GM21825 (cell line): ENCODE data around the gene IL10RA.
A peak's percentile ranks its signal among the peaks of the same experiment; 100 is the strongest.

Experiments used
- ATAC-seq: cut with Tn5 transposase; IDR thresholded peaks from one replicate; pipeline ENCODE4 v1.9.1; 2021; ENCODE audit warnings: mild to moderate bottlenecking, moderate library complexity; ENCODE audit not compliant: unreplicated experiment

The IL10RA gene

DNA sequence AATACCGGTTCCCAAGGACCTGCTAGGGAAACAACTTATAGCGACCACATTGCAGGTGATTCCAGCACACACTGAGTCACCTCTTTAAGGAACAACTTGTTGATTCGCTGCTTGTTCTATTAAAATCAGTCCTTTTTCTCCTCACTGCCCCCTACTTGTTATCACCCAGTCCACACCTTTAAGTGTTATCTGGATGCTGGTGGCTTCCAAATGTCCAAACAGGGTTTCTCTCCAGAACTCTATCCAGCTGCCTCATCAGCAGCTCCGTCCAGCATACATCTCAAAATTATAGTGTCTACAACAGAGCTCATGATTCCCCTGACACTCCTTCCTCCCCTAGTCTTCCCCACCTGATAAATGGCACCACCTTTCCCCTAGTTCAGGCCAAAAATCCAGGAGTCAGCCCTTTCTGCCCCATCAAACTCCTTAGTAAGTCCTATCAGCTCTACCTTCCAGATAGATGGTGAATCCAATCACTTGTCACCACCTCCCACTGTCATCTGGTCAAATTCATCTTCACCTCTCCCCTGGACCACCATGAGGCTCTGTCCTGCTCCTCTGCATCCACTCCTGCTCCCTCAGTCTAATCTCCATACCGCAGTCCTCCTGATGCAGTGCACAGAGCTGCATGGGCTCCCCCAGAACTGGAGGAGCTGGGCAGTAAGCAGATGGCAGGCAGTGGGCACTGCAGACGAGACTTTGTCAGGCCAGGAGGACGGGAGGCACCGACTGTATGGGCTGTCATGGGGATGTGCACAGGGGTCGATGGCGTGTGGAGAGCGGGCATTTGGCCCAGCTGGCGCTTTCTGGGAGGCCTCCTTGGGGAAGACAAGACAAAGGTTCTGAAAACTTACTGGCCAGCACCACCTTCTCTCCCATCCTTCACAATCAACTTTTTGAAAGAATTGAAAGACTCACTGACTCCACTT lies 19.3 kb downstream of the IL10RA start:
- no peak for ATAC-seq

- ATAC-seq: no peak
Measured at GRCh38 chr11:118006153-118006534, 19.9 kb downstream of the IL10RA start.

DNA sequence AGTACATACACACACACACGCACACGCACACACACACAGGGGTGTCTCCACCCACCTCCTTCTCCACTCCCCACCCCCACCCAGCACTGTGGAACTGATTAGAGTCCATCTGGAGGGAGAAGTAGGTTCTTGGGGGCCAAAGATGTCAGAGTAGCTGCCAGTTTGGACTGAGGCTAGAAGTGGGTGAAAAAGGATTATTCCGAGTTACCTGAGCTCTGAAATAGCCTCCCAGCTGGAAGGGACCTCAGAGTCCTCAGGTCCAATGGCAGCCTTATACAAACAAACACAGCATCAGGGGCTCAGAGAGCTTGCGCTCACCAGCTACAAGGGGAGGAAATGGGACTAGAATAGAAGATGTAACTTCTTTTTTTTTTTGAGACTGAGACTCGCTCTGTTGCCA lies 20.8 kb downstream of the IL10RA start:
- ATAC-seq: no peak

GRCh38 chr11:118007563-118008270 lies 21.5 kb downstream of the IL10RA start:
- peak; percentile 33 for ATAC-seq

DNA sequence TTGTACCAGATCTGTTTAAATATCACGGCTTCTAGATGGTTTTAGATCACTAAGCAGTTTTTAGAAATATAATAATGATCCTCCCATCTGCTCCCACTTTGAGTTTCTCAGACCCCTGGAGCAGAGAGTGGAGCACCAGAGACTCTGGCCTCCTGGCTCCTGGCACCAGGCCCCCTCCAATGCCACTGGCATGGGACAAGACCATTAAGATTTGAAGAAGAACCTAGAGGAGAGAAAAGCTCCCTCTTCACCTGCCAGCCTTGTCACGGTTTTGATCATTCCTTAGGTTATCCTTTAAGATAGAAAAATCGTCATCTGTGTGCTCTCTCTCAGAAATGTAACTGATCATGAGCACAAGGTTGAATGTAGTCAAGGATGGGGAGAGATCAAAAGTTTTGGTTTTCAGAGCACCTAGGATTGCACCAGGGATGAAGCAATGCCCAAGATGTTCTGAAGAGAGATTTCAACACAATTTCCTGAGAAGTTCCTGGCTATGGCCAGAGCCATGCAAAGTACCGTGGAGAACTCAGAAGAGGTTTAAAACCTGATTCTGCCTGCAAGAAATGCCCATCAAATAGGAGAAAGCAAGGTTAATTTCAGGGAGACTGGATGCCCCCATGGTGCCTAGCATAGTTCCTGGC lies 22.2 kb downstream of the IL10RA start:
- no peak for ATAC-seq

- no peak for ATAC-seq
Measured at GRCh38 chr11:118009864-118010737, 23.9 kb downstream of the IL10RA start.

GRCh38 chr11:118010738-118011461 lies 24.7 kb downstream of the IL10RA start:
- ATAC-seq: peak; percentile 72

DNA sequence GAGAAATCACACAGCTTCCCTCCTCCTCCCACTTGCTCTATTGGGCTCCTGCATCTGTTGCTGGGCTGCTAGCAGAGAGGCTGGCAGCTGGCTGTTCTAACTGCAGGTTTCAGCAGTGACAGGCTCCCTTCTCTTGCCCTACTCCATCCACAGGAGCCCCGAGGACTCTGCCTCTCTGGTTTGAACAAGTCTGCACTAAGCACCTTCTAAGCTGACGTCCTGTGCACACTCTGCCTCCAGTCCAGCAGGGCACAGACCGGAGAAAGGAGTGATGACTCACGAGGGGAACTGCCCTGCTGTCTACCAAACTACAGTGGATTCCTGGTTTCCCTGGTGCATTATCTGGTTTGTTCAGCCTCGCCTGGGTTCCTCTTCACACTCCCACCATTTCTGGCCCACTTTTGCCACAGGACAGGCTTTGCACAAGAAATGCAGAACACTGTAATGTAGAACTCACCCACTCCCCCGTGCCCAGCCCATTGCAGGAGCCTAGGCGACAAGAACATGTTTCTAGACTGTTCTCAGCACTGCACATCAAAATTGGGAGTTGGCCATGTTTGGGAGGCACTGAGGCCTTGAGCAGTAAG lies 26.0 kb downstream of the IL10RA start:
- no peak for ATAC-seq

- ATAC-seq: no peak
Measured at GRCh38 chr11:118014022-118014421, 27.8 kb downstream of the IL10RA start.

- no peak for ATAC-seq
Measured at GRCh38 chr11:118015385-118015841, 29.2 kb downstream of the IL10RA start.

GRCh38 chr11:118016104-118016503 lies 29.9 kb downstream of the IL10RA start:
- no peak for ATAC-seq

- no peak for ATAC-seq
Measured at GRCh38 chr11:118017111-118017510, 30.9 kb downstream of the IL10RA start.

DNA sequence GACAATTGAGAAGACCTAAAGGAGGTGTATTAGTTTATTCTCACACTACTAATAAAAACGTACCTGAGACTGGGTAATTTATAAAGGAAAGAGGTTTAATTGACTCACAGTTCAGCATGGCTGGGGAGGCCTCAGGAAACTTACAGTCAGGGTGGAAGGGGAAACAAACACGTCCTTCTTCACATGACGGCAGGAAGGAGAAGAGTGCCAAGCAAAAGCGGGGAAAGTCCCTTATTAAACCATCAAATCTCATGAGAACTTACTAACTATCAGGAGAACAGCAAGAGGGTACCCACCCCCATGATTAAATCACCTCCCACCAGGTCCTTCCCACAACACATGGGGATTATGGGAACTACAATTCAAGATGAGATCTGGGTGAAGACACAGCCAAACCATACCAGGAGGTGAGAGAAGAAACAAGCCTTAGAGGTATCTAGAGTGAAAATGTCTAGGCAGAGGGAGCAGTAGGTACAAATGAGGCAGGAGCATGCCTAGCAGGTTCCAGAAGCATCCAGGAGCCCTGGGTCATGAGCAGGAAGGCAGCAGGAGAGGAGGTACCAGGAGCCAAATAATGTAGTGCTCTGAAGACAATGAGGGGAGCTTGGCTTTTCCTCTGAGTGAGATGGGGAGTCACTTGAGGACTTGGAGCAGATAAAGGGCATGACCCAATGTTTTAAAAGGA lies 31.6 kb downstream of the IL10RA start:
- ATAC-seq: no peak

DNA sequence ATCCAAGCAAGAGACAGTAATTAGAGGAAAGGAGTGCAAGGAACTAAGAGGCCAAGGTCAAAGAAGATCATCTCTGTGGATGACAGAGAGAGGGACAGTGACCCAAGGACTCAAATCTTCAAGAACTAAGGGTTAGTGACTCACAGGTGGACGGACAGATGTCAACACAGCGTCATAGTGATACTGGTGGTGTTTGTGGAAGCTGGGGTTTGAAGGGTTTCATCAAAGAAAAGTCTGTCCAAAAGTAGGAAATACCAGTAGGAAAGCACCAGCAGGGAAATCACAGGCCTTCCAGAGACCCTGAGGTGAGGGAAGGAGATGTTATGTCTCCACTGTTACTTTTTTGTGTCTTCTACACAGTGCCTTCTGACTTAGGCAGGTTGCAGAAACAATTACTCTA lies 32.2 kb downstream of the IL10RA start:
- ATAC-seq: no peak

DNA sequence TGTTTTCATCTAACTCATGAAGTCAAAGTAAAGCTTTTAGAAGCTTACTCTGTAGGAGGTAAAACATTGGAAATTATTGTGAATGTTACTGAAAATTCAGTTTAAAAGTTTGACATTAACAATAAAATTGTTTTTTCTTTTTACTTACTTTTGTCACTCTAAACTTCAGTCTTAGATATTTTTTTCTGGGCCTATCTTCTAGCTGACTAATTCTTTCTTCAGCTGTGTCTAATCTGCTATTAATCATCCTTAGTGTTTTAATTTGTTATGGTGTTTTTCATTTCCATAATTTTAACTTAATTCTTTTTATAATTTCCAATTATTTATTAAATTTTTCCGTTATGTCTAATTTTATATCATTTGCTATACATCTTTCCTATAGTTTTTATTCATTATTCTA lies 35.0 kb downstream of the IL10RA start:
- ATAC-seq: no peak

DNA sequence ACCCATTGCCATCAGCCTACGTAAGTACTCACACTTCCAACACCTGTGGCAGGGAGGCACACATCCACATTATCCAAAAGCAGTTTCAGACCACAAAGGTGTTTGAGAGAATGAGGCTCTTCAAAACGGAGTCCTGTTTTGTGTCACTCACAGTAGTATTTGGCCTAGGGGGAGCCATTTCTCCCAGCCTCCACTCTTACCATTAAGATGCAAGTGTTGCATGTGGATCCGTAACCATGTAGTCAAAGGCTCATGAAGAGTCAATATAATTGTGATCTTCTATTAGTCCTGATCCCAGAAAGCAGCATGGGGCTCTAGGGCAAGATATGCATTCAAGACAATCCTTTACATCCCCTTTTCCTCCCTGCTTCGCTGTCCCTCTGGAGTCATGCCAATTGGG lies 41.5 kb downstream of the IL10RA start:
- no peak for ATAC-seq

DNA sequence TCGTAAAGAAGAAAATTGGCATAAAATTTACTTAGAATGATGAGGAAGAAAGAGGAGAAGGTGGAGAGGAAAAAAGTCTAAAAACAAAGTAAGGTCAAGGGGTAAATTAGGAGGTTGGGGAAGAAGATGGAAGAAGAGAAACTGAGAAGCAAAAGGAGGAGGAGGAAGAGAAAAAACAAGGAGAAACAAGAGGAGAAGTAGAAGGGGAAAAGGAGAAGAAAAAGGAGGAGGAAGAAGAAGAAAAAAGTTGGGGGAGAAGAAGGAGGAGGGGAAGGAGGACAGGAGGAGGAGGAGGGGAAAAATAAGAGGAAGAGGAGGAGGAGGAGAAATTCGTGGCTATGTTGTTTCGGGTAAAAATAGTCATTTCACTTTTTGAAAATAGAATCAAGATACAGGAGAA lies 42.4 kb downstream of the IL10RA start:
- ATAC-seq: no peak

DNA sequence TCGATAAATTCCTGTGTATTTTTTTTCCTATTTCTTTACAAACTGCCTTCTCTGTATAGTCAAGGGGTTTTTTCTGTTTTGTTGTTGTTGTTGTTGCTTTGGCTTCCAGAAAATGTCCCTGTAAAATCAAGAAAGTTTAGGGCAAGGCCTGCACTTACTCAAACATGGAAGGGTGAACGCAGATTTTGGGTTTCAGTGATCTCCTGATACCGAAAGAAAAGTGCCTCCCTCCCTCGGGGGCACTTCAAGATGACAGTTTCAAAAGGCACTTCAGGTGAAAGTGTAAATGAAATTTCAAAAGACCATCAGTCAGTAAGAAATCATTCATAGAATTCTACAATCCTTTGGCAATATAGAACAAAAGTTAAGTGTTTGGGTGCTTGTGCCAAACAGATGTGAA lies 47.2 kb downstream of the IL10RA start:
- ATAC-seq: peak; percentile 55

DNA sequence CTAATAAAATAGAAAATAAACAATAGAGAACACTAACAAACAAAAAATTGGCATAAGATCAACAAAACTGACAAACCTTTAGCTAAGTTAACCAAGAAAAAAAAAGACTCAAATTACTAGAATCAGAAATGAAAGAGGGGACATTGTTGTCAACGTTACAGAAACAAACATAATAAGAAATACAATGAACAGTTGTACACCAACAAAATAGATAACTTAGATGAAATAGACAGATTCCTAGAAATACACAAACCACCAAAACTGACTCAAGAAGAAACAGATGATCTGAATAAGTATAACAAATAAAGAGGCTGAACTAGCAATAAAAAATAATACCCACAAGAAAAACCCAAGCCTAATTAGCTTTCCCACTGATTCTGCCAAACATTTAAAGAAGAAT lies 55.9 kb downstream of the IL10RA start:
- ATAC-seq: no peak
